Kidney glomerular epithelial cell (primary cell): Measurements from ENCODE around the gene CSNK1D.
"Not testable (repeated sequence)": the region's sequence is repeated elsewhere in the genome, so short reads cannot be mapped to it uniquely, and the experiment has no call there.

Source experiments
- DNase-seq: peaks from one replicate; lab custom pipeline; 2025; lab: John Stamatoyannopoulos, UW

The CSNK1D gene

DNA sequence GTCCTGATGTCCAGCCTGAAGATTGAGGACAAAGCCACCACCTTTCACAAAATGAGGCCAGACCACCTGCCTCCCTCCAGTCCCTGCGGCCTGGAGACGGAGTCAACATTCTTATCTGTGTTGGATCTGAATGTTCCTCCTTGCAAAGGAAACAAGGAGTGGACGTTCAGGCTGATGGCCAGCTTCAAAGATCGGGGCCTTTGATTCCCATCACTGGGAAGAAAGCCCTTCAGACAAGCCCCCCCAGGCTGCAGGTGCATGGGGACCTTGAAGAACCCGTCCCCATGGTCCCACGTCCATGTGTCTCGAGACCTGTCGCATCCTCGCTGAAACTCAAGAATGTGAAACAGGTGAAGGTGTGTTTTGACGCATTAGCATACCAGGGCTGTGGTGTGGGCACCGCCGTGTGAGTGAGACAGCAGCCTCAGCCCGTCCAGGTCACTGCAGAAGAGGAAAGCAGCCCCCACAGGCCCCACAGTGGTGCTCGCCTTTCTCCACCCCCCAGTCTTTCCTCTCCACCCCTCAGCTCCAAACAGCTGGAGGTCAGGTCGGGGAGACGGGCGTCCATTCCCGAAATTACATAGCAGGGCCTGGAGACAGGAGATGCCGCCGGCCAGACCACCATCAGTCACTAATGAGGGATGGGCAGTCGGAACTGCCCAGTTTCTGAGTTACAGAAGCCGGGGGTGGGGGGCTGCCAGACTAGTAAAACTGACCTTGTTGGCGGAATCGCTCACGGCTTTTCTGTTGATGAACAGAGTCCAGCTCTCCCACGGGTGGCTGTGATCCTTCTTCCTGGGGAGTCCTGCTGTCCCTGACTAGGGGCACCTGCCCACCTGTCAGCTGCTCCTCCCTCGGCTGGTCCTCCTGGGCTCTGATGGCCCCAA is 877 bp upstream of the CSNK1D start:
- DNase-seq: no peak

GRCh38 chr17:82272495-82273326 is 789 bp downstream of the CSNK1D start:
- DNase-seq: no peak

DNA sequence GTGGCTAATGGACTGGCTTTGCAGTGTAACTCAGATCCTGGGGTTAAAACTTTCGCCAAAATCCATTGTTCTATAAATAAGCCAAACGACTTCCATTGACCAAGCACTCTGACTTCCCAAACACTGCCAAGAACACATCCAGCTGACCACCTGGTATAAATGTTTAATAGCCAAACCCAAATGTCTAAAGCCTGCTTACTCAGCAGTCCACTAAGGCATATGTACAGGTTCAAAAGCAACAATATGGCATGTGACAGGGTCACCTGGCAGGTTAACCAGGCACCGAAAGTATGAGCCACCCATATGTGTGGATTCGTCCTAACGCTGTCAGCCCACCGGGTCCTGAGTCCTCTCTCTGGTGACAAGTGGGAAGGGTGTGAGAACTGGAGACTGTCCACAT is 2.1 kb downstream of the CSNK1D start:
- no peak for DNase-seq

- no peak for DNase-seq
These were observed 2.8 kb downstream of the CSNK1D start for GRCh38 chr17:82270651-82271050.

GRCh38 chr17:82269882-82270500 is 3.5 kb downstream of the CSNK1D start:
- DNase-seq: no peak

DNA sequence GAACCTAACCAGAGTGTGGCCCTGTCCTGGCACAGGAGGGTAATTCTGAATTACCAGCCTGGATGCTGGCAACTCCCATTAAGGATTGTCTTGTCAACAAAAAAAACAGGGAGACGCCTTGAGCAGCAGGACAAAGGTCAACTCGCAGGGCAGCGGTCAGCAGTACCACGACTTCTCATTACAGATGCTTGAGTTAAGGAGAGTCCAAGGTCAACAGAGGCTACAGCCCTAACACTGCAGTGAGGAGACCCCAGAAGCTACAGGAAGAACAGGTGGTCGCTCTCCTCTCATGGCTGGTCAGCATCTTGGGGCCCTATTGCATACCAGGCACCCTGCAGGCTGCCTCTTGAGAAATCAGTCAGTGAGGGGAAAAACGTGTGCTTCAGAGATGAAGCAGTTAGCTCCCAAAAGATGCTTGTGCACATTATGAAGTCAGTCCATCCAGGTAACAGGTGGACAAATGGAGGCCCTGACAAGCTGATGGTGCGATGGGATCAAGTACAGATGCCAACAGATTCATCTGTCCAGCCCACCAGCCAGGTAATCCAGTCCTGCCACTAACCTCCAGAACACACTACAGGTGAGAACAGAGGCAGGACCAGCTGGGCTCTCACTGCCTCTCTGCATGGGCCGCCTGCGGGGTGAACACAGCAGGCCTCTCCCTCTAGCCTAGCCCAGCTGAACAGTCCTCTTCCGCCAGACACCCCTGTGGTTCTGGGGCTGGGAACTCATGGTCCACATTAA is 4.2 kb downstream of the CSNK1D start:
- no peak for DNase-seq

GRCh38 chr17:82267575-82268379 is 5.7 kb downstream of the CSNK1D start:
- peak; percentile 84 for DNase-seq

DNA sequence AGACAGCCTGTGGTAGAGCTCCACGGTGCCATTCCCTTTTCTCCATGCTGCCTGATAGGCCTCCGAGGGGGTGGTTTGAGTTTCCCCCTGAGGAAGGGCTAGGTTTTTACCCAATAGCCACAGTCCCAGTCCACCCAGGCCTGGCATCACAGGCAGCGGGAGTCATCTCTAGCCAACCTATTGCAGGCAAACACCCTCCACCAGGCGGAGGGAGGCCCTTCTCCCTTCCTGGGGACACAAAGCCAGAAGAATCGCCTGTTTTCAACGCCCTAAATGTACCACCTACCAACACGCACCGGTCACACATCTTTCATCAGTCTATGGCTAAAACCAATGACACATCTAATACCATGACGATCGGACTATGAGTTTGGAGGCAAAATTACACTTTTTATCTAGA is 7.4 kb downstream of the CSNK1D start:
- no peak for DNase-seq

GRCh38 chr17:82263641-82264040 is 9.9 kb downstream of the CSNK1D start:
- DNase-seq: no peak

DNA sequence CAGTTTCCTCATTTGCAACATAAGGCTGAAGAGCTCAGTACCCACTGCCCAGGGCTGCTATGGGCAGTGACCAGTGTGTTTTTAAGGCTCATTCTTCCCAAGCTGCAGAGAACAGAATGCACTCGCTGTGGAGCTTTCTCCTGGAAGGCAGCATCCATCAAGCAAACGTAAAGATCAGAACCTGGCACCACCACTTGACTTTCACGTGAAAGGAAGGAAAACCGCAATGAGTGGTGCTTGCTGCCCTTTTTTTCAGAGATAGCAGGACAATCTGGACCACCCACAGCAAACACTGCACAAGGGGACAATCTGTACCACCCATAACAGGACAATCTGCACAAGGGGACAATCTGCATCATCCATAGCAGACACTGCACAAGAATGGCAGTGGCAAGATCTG is 11.2 kb downstream of the CSNK1D start:
- DNase-seq: no peak

DNA sequence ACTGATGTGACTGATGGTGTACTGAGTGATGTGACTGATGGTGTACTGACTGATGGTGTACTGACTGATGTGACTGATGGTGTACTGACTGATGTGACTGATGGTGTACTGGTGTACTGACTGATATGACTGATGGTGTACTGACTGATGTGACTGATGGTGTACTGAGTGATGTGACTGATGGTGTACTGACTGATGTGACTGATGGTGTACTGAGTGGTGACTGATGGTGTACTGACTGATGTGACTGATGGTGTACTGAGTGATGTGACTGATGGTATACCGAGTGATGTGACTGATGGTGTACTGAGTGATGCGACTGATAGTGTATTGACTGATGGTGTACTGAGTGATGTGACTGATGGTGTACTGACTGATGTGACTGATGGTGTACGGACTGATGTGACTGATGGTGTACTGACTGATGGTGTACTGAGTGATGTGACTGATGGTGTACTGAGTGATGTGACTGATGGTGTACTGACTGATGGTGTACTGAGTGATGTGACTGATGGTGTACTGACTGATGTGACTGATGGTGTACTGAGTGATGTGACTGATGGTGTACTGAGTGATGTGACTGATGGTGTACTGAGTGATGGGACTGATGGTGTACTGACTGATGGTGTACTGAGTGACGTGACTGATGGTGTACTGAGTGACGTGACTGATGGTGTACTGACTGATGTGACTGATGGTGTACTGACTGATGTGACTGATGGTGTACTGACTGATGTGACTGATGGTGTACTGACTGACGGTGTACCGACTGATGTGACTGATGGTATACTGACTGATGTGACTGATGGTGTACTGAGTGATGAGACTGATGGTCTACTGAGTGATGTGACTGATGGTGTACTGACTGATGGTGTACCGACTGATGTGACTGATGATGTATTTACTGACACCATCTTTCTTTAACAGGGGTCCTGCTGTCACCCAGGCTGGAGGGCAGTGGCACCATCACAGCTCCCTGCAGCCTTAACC is 13.2 kb downstream of the CSNK1D start:
- not testable (repeated sequence) for DNase-seq

- no peak for DNase-seq
These were observed 14.9 kb downstream of the CSNK1D start for GRCh38 chr17:82258555-82258954.

GRCh38 chr17:82257473-82257872 is 16.0 kb downstream of the CSNK1D start:
- peak; percentile 48 for DNase-seq

DNA sequence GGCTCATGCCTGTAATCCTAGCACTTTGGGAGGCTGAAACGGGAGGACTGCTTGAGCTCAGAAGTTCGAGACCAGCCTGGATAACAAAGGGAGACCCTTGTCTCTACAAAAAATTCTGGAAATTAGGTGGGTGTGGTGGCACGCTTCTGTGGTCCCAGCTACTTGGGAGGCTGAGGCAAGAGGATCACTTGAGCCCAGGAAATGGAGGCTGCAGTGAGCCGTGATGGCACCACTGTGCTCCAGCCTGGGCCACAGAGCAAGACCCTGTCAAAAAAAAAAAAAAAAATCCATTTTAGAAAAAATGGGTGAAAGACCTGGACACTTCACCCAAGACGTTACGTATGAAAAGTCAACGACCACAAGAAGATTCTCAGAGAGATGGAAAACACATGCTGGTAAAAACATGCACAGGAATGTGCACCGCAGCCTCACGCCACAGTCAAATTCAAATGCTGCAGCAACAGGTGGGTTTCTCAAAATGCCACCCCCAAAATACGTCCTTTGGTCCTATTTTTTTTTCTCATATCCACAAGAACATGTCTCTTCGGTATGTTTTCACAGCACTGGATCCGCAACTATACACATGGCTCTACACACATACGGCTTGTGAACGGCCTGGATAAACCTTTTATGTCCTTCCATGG is 17.1 kb downstream of the CSNK1D start:
- DNase-seq: no peak

DNA sequence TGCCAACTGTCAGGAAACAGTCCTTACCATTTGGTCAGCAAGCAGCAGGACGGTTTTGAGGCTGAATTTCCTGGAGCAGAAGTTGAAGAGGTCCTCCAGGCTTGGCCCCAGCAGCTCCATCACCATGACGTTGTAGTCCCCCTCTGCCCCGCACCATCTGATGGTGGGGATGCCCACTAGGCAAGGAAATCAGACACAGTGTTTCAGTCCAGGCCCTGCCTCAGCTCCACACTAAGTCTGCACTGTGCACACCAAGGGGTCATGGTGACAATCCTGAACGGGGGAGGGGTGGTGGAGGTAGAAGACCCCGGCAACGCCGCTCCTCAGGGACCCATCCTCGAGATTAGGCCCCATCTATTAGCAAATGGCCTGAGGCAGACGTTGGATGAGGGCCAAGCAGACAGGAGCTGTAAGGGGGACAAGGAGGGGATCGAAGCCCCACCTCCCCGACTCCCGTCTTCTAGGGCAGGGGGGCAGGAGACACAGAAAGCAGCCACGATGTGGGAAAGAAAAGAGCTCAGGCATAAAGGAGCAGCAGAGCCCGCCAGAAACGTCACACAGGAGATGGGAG is 18.0 kb downstream of the CSNK1D start:
- DNase-seq: no peak

DNA sequence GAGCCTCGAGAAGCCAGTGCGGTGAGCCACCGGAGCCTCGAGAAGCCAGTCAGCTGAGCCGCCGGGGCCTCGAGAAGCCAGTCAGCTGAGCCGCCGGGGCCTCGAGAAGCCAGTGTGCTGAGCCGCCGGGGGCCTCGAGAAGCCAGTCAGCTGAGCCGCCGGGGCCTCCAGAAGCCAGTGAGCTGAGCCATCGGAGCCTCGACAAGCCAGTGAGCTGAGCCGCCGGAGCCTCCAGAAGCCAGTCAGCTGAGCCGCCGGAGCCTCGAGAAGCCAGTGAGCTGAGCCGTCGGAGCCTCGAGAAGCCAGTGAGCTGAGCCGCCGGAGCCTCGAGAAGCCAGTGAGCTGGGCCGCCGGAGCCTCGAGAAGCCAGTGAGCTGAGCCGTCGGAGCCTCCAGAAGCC is 18.8 kb downstream of the CSNK1D start:
- DNase-seq: not testable (repeated sequence)

- not testable (repeated sequence) for DNase-seq
These were observed 19.4 kb downstream of the CSNK1D start for GRCh38 chr17:82254096-82254495.

DNA sequence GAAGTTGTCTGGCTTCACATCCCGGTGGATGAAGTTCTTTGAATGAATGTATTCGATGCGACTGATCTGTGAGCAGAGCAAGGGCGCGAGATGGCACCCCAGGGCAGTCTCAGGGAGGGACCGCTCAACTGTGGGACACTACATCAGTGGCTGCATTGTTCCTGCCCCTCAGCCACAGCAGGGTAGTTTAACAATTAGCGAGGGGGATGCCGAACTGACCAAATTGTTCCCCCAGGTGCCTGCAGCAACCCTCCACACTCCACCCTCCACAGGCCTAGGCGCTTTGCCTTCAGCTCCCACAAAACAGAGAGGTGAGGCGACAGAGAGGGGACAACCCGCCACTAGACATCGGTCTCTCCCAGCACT is 20.3 kb downstream of the CSNK1D start:
- no peak for DNase-seq
